OCI-LY7 (cell line): ENCODE measurements around the gene PRKCA. TPM values are rescaled to one million over a fixed set of nuclear protein-coding genes. Genes with fewer than 3 reads are reported as not detected.

Source experiments
- BruUV-seq: library from RNA; stranded (reverse); fragments of 400-500 nt; replicated peaks from 2 replicates; lab custom pipeline; 2021; lab: Mats Ljungman, UMichigan
- CTCF ChIA-PET: fragments of 300-600 bp; sonication (Branson Sonifier 250); formaldehyde crosslinking; loops from one replicate; lab custom pipeline; 2022; ENCODE audit warnings: antibody characterized with exemption; ENCODE audit not compliant: unreplicated experiment; lab: Charles Lee
- POLR2A ChIA-PET: fragments of 300-600 bp; sonication (Branson Sonifier 250); formaldehyde crosslinking; loops from one replicate; lab custom pipeline; 2022; ENCODE audit warnings: antibody characterized with exemption; lab: Charles Lee
- DNase-seq: peaks from one replicate; pipeline ENCODE4 v3.0.0-alpha.2; 2015; ENCODE audit warnings: low spot score
- H2AFZ ChIP-seq: fragments of 200-600 bp; sonication (generic), shearing (Covaris generic); 2 replicates; pipeline ENCODE4 v1.6.1; 2014; ENCODE audit warnings: mild to moderate bottlenecking, antibody characterized with exemption, low read length, moderate library complexity
- H3K27ac ChIP-seq: fragments of 200-600 bp; sonication (generic); 2 replicates; pipeline ENCODE4 v1.5.1; 2014; ENCODE audit warnings: mixed run types, low read depth, mild to moderate bottlenecking, moderate library complexity, low read length, inconsistent platforms; ENCODE audit not compliant: poor library complexity, severe bottlenecking
- H3K36me3 ChIP-seq: fragments of 200-600 bp; sonication (generic); 2 replicates; pipeline ENCODE4 v1.6.1; 2014; ENCODE audit warnings: mild to moderate bottlenecking, antibody characterized with exemption, low read length, moderate library complexity, mixed read lengths; ENCODE audit not compliant: insufficient read depth
- H3K4me1 ChIP-seq: fragments of 200-600 bp; sonication (generic); 2 replicates; pipeline ENCODE4 v1.5.1; 2014; ENCODE audit warnings: mild to moderate bottlenecking, low read length; ENCODE audit not compliant: insufficient read depth, poor library complexity, severe bottlenecking
- H3K4me2 ChIP-seq: fragments of 200-600 bp; sonication (generic); 2 replicates; pipeline ENCODE4 v1.6.1; 2014; ENCODE audit warnings: mild to moderate bottlenecking, low read length
- H3K4me3 ChIP-seq: fragments of 200-600 bp; sonication (generic); 2 replicates; pipeline ENCODE4 v1.5.1; 2014; ENCODE audit warnings: mild to moderate bottlenecking, low read depth, low read length; ENCODE audit not compliant: poor library complexity, severe bottlenecking
- H3K79me2 ChIP-seq: fragments of 200-600 bp; sonication (generic); 2 replicates; pipeline ENCODE4 v1.6.1; 2016; ENCODE audit warnings: low read depth, mild to moderate bottlenecking, low read length, moderate library complexity, mixed read lengths; ENCODE audit not compliant: insufficient read depth
- H3K9me2 ChIP-seq: fragments of 200-600 bp; sonication (generic); 2 replicates; pipeline ENCODE4 v1.6.1; 2016; ENCODE audit warnings: mild to moderate bottlenecking, low read length, mixed read lengths; ENCODE audit not compliant: insufficient read depth
- H3K9me3 ChIP-seq: fragments of 200-600 bp; sonication (generic); 2 replicates; pipeline ENCODE4 v1.6.1; 2014; ENCODE audit warnings: mild to moderate bottlenecking, mixed run types, low read length, mixed read lengths
- H4K20me1 ChIP-seq: fragments of 200-600 bp; sonication (generic); 2 replicates; pipeline ENCODE4 v1.6.1; 2014; ENCODE audit warnings: mild to moderate bottlenecking, antibody characterized with exemption, low read length, moderate library complexity, mixed read lengths; ENCODE audit not compliant: insufficient read depth
- CTCF ChIP-seq: fragments of 200-600 bp; sonication (generic); conservative IDR thresholded peaks from 2 replicates; pipeline ENCODE4 v1.5.1; 2014; ENCODE audit warnings: mild to moderate bottlenecking, antibody characterized with exemption, low read length, moderate library complexity, mixed read lengths
- EZH2phosphoT487 ChIP-seq: fragments of 200-600 bp; sonication (generic); IDR thresholded peaks from 2 replicates; pipeline ENCODE4 v1.6.1; 2018; ENCODE audit warnings: low read depth, borderline replicate concordance, mild to moderate bottlenecking, mixed run types, antibody characterized with exemption, low read length, moderate library complexity, mixed read lengths
- intact Hi-C: fragments of 100-400 bp; cut with micrococcal nuclease; formaldehyde crosslinking; loops from one replicate; pipeline ENCODE4 v1.10.0; 2022; ENCODE audit not compliant: unreplicated experiment
- total RNA-seq, 2 experiments: library from RNA; depleted of rRNA in 1 of 2; stranded (reverse); fragments of >200 nt in 1 of 2; shearing (Covaris generic) in 1 of 2; gene quantifications; 2 replicates each; pipeline ENCODE4 v1.2.3, GENCODE V29; 2014 to 2022

The PRKCA gene
- total RNA-seq, 2 experiments from 2014 or later: 6.6 to 32.1 TPM

DNA sequence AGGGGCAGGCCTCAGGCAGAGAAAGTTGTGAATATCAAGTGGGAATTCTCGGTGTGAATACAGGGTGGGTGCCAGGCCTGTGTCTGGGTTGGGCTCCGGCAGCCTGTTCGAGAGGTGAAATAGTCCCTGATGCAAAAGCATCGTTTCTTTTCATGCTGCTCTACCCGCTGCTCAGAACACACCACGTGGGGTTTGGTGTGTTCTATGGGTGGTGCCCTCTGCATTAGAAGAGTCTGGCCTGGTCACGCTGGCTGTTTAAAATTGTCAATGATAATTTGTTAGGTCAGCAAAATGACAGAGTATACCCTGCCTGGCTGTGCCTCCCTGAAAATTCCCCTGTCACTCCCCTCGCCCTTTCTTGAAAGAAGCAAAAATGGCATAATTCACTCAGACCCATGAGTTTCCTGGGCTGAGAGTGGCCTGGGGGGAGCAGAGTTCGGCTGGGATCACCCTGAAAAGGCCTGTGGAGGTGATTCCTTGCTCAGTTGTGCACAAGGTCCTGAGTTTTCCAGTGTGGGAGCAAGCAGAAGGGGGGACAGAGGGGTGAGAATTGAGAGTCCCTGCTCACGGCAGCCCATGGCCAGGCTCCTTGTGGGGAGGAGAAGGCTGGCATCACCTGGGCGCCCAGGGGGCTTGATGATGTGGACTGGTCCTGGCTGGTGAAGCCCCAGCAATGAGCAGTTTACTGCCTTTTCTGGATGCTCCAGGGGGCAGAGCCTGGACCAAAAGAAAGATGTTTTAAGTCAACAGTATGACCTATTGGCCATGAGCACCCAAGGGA is 535.7 kb downstream of the PRKCA start:
- Histone ChIP-seq H3K4me2 (no peak overlapping the region), H3K9me3 (no peaks in the 10 kb centered on the region), H2AFZ (no peak overlapping the region), H3K27ac (no peak overlapping the region), H3K4me1 (no peaks in the 10 kb centered on the region), H4K20me1 (no peaks in the 10 kb centered on the region), H3K36me3 (no peaks in the 10 kb centered on the region), H3K79me2 (no peaks in the 10 kb centered on the region), H3K4me3 (no peak overlapping the region), H3K9me2 (no peaks in the 10 kb centered on the region)
- DNase-seq: no peak
- no peak for TF ChIP-seq CTCF
- no peak for TF ChIP-seq EZH2phosphoT487
- intact Hi-C loops: no loop called here
- ChIA-PET CTCF (no interaction called here), POLR2A (interaction anchor here (0.9 kb wide), 1 partner anchor 13 kb away, joined by 4 read pairs; no protein-coding TSS in a partner anchor)
- BruUV-seq: no TSS peak

- H2AFZ ChIP-seq: no peak overlapping the region
- no peaks in the 10 kb centered on the region for H4K20me1 ChIP-seq
- DNase-seq: no peak
- H3K4me2 ChIP-seq: no peak overlapping the region
- TF ChIP-seq EZH2phosphoT487 (no peak), CTCF (no peak)
- ChIA-PET CTCF (no interaction called here), POLR2A (no interaction called here)
- no peak overlapping the region for H3K27ac ChIP-seq
- intact Hi-C loops: no loop called here
- H3K36me3 ChIP-seq: no peaks in the 10 kb centered on the region
- no peak overlapping the region for H3K4me3 ChIP-seq
- BruUV-seq: no TSS peak
- H3K9me3 ChIP-seq: no peaks in the 10 kb centered on the region
- no peaks in the 10 kb centered on the region for H3K79me2 ChIP-seq
- H3K9me2 ChIP-seq: no peaks in the 10 kb centered on the region
- H3K4me1 ChIP-seq: no peaks in the 10 kb centered on the region
Observed at GRCh38 chr17:66839616-66840015, 537.2 kb downstream of the PRKCA start.

DNA sequence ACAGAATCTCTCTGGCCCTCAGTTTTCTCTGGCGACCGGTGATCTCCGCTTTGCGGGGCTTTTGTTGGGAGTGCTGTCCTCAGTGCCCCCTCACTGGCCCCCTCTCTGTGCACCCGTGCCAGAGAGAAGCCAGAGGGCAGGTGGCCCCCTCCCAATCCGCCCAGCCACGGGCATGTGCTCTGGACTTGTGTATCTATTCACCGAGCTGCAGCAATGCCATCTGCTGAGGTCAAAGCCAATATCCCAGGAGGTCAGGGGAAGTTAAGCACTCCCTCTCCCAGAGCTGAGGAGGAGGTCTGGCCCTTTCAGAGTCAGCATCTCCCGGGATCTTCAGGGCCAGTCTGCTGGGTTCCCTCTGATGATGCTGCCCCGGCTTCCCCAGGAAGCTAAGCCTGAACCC is 537.6 kb downstream of the PRKCA start:
- BruUV-seq: no TSS peak
- intact Hi-C loops: no loop called here
- TF ChIP-seq EZH2phosphoT487 (no peak), CTCF (no peak)

More for the DNA sequence above, 537.6 kb downstream of the PRKCA start:
- no peak overlapping the region for H2AFZ ChIP-seq
- no peaks in the 10 kb centered on the region for H3K9me3 ChIP-seq
- H3K36me3 ChIP-seq: no peaks in the 10 kb centered on the region
- H3K9me2 ChIP-seq: no peaks in the 10 kb centered on the region
- H3K27ac ChIP-seq: no peak overlapping the region
- CTCF ChIA-PET: no interaction called here
- H3K4me2 ChIP-seq: no peak overlapping the region
- H3K79me2 ChIP-seq: no peaks in the 10 kb centered on the region
- H3K4me1 ChIP-seq: no peaks in the 10 kb centered on the region
- no peaks in the 10 kb centered on the region for H4K20me1 ChIP-seq
- no peak overlapping the region for H3K4me3 ChIP-seq
- POLR2A ChIA-PET: no interaction called here
- DNase-seq: no peak
